AG04449 (cell line): ENCODE data around the gene DIP2C.
"Not testable (repeated sequence)": the region's sequence is repeated elsewhere in the genome, so short reads cannot be mapped to it uniquely, and the experiment has no call there.

ENCODE experiments used
- CTCF ChIA-PET: fragments of 350-600 bp; formaldehyde crosslinking; extraction: SDS; loops from one replicate; lab custom pipeline; 2021; ENCODE audit warnings: antibody characterized with exemption; lab: Yijun Ruan, JAX
- POLR2A ChIA-PET: fragments of 400-600, 350-600 bp; formaldehyde crosslinking; extraction: SDS; loops from one replicate; lab custom pipeline; 2020; ENCODE audit warnings: antibody characterized with exemption, inconsistent platforms; lab: Yijun Ruan, JAX
- DNase-seq: peaks from one replicate; pipeline ENCODE4 v3.0.0-alpha.2; 2010; ENCODE audit warnings: low read depth, low spot score
- H3K4me3 ChIP-seq: 2 replicates; pipeline ENCODE4 v1.5.1; 2011; ENCODE audit warnings: low read depth, mild to moderate bottlenecking, control low read depth, low read length
- TF ChIP-seq, protein P1 (sequence below): IDR thresholded peaks from one replicate; pipeline ENCODE4 v1.5.1; 2011; ENCODE audit warnings: mild to moderate bottlenecking, moderate library complexity, low read length, control low read depth, inconsistent platforms; ENCODE audit not compliant: insufficient read depth; ENCODE audit errors: missing control alignments

The DIP2C gene

GRCh38 chr10:454860-455259, 234.6 kb downstream of the DIP2C start:
- POLR2A ChIA-PET = no interaction called here
- H3K4me3 ChIP-seq = no peak overlapping the region
- TF ChIP-seq, protein P1, sequence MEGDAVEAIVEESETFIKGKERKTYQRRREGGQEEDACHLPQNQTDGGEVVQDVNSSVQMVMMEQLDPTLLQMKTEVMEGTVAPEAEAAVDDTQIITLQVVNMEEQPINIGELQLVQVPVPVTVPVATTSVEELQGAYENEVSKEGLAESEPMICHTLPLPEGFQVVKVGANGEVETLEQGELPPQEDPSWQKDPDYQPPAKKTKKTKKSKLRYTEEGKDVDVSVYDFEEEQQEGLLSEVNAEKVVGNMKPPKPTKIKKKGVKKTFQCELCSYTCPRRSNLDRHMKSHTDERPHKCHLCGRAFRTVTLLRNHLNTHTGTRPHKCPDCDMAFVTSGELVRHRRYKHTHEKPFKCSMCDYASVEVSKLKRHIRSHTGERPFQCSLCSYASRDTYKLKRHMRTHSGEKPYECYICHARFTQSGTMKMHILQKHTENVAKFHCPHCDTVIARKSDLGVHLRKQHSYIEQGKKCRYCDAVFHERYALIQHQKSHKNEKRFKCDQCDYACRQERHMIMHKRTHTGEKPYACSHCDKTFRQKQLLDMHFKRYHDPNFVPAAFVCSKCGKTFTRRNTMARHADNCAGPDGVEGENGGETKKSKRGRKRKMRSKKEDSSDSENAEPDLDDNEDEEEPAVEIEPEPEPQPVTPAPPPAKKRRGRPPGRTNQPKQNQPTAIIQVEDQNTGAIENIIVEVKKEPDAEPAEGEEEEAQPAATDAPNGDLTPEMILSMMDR = no peak
- DNase-seq = peak; percentile 66
- CTCF ChIA-PET = no interaction called here

DNA sequence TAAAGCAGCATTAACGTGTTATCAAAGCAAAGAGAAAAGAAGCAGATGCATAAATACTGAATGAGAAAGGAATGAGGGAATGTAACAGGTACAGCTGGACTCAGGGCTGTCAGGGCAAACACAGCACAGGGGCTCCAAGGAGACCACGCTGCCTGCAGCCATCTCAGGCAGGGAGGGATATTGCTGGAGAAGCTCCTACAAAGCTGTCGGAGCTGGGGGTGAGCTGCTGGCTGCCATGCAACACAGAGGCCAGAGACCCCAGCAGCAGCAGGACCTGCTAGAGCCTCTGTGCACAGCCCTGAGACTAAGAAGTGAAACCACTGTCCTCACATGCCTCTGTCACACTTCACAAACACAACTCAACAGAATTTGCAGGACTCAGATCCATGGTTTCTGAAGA, 235.8 kb downstream of the DIP2C start:
- no peak for DNase-seq
- no peak overlapping the region for H3K4me3 ChIP-seq
- ChIA-PET CTCF (no interaction called here), POLR2A (no interaction called here)
- TF ChIP-seq, protein P1 = no peak

DNA sequence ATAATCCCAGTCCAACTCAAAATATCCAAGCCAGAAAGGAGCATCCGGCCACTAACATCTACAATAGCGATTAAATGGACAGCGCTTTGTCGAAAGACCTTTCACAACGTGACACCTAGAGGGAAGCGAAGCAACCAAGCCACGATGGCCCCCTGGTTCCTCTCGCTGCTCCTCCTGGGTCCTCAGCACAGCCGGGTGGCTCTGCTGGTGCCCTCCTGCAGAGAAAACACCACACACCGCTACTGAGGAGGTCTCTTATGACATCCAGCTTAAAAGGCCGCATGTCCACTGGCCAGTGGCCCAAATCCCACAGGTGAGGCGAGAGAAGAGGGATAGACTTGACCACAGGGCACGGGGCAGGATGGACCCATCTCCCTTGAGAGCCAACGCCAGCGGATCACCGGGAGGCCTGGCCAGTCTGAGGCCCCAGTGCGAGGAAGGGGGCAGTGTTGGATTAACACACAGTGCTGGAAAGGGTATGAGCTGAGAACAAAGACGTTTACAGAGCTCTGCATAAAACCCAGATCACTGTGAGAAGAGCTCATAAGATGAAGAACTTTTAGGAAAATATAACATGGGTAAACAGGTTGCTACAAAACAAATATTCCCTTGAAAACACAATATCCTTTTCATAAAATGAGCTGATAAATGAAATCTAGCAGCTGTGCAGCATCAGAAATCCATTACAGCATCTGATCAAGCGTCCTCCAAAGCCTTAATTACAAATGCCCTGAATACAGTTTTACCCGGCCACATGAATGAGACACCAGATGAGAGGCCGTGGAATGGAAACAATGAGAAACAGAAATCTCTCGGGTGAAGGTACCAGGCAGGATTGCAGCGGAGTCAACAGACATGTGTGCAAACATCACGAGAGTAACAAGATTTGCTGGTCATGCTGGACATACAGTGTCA, 236.7 kb downstream of the DIP2C start:
- H3K4me3 ChIP-seq = no peak overlapping the region
- POLR2A ChIA-PET = no interaction called here
- no peak for DNase-seq
- CTCF ChIA-PET = no interaction called here
- TF ChIP-seq, protein P1 = no peak

DNA sequence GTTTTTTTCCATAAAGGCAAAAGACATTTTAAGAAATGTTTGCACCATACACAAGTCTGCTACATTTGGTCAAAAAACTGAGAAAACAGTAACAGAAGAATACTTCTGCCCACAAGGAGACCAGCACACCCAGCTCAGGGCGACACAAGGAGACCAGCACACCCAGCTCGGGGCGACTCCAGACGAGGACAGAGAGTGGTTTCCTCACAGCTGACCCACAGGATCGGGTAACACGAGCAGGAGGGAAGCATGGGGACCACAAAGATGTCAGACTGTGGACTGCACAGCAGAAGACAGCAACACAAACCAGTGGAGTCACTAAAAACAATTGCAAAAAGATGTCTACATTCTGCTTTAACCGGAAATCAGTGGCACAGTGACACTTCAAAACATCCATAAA, 237.6 kb downstream of the DIP2C start:
- CTCF ChIA-PET = no interaction called here
- TF ChIP-seq, protein P1 = no peak
- POLR2A ChIA-PET = no interaction called here
- DNase-seq = no peak
- no peak overlapping the region for H3K4me3 ChIP-seq

GRCh38 chr10:451021-451471, 238.4 kb downstream of the DIP2C start:
- H3K4me3 ChIP-seq = no peak overlapping the region
- CTCF ChIA-PET = no interaction called here
- no peak for DNase-seq
- TF ChIP-seq, protein P1 = no peak
- POLR2A ChIA-PET = no interaction called here

DNA sequence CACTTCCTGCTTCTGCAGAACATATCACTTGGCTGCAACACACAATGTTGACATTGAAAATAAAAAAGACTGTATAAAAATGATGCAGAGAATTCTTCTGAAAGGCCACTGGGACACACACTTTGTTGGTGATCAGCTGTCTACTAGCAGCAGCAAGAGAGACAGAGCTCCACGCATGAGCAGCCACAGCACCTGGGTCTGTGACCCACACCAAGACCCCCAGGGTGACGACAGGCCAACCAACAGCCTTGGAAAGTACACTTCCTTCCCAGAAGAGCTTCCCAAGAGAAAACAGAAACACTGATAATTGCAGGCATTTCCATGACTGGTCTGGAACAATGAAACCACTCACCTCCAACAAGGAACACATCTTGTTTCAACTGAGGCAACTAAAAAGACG, 239.0 kb downstream of the DIP2C start:
- CTCF ChIA-PET = no interaction called here
- H3K4me3 ChIP-seq = no peak overlapping the region

GRCh38 chr10:449331-449730, 240.1 kb downstream of the DIP2C start:
- CTCF ChIA-PET, POLR2A ChIA-PET, DNase-seq, H3K4me3 ChIP-seq: not testable (repeated sequence)

More for the DNA sequence above, 239.0 kb downstream of the DIP2C start:
- DNase-seq = no peak
- POLR2A ChIA-PET = no interaction called here
- TF ChIP-seq, protein P1 = no peak
